Erythroblast (primary cell): ENCODE results near the gene DLG2.

Experiments used
- GATA1 ChIP-seq: IDR thresholded peaks from 2 replicates; pipeline ENCODE4 v1.6.1; 2011; ENCODE audit warnings: low read depth, mild to moderate bottlenecking, control low read depth, low read length, moderate library complexity
- POLR2A ChIP-seq: IDR thresholded peaks from 2 replicates; pipeline ENCODE4 v1.6.1; 2011; ENCODE audit warnings: mild to moderate bottlenecking, low read length

GRCh38 chr11:83678831-83679584, 1948.1 kb downstream of the DLG2 start:
- TF ChIP-seq POLR2A = no peak
- no peak for TF ChIP-seq GATA1
